Neuronal stem cell (in vitro differentiated cells): ENCODE data around the gene FGF22.

Experiments
- DNase-seq: peaks from one replicate; pipeline ENCODE4 v3.0.0-alpha.2; 2013; ENCODE audit warnings: low spot score
- H2AFZ ChIP-seq: one replicate; pipeline ENCODE4 v1.6.1; 2013; ENCODE audit warnings: mild to moderate bottlenecking, low read length, inconsistent platforms
- H2AK5ac ChIP-seq: 2 replicates; pipeline ENCODE4 v1.6.1; 2013; ENCODE audit warnings: low read depth, mild to moderate bottlenecking, inconsistent platforms, low read length, moderate library complexity, mixed read lengths
- H2BK120ac ChIP-seq: 2 replicates; pipeline ENCODE4 v1.6.1; 2013; ENCODE audit warnings: low read depth, mild to moderate bottlenecking, inconsistent platforms, low read length, moderate library complexity, mixed read lengths
- H2BK12ac ChIP-seq: one replicate; pipeline ENCODE4 v1.6.1; 2013; ENCODE audit warnings: low read length, inconsistent platforms
- H2BK15ac ChIP-seq: 2 replicates; pipeline ENCODE4 v1.6.1; 2013; ENCODE audit warnings: mild to moderate bottlenecking, low read length, inconsistent platforms, mixed read lengths
- H2BK5ac ChIP-seq: one replicate; pipeline ENCODE4 v1.6.1; 2013; ENCODE audit warnings: inconsistent platforms, mild to moderate bottlenecking, low read length, moderate library complexity
- H3K14ac ChIP-seq: one replicate; pipeline ENCODE4 v1.6.1; 2013; ENCODE audit warnings: low read length, inconsistent platforms
- H3K18ac ChIP-seq: 2 replicates; pipeline ENCODE4 v1.6.1; 2013; ENCODE audit warnings: low read length, inconsistent platforms
- H3K23ac ChIP-seq: 2 replicates; pipeline ENCODE4 v1.6.1; 2013; ENCODE audit warnings: low read depth, mild to moderate bottlenecking, mixed read lengths, low read length, inconsistent platforms; ENCODE audit not compliant: poor library complexity
- H3K27ac ChIP-seq: replicated peaks from 3 replicates; pipeline ENCODE4 v1.5.1; 2013; ENCODE audit warnings: low read length, inconsistent platforms
- H3K27me3 ChIP-seq, 3 experiments: 2 replicates each; pipeline ENCODE4 v1.6.1; 2013; ENCODE audit warnings: low read length in 3 of 3, mild to moderate bottlenecking in 2 of 3, inconsistent platforms in 1 of 3, low read depth in 1 of 3, mixed read lengths in 1 of 3, moderate library complexity in 1 of 3; ENCODE audit not compliant: control insufficient read depth in 3 of 3, insufficient read depth in 3 of 3
- H3K36me3 ChIP-seq, 2 donors: replicated peaks in 1 of 2; 2 replicates each; pipeline ENCODE4 v1.6.1; 2013; ENCODE audit warnings: low read length in 2 of 2; ENCODE audit not compliant: control insufficient read depth in 2 of 2, insufficient read depth in 2 of 2
- H3K4ac ChIP-seq: 2 replicates; pipeline ENCODE4 v1.6.1; 2013; ENCODE audit warnings: inconsistent platforms, mild to moderate bottlenecking, low read length, moderate library complexity
- H3K4me1 ChIP-seq, 2 donors: 1 replicate in 1 of 2; 2 replicates in 1 of 2; pipeline ENCODE4 v1.6.1; 2013; ENCODE audit warnings: low read length in 2 of 2, low read depth in 1 of 2; ENCODE audit not compliant: control insufficient read depth in 2 of 2, insufficient read depth in 1 of 2
- H3K4me2 ChIP-seq: one replicate; pipeline ENCODE4 v1.6.1; 2013; ENCODE audit warnings: mild to moderate bottlenecking, low read length, inconsistent platforms; ENCODE audit not compliant: insufficient read depth, poor library complexity, severe bottlenecking
- H3K4me3 ChIP-seq, 2 donors: 2 replicates each; pipeline ENCODE4 v1.5.1; 2013; ENCODE audit warnings: low read length in 2 of 2, mild to moderate bottlenecking in 2 of 2, inconsistent platforms in 1 of 2, moderate library complexity in 1 of 2
- H3K79me1 ChIP-seq: one replicate; pipeline ENCODE4 v1.6.1; 2013; ENCODE audit warnings: low read depth, mild to moderate bottlenecking, inconsistent platforms, low read length, moderate library complexity
- H3K9ac ChIP-seq: one replicate; pipeline ENCODE4 v1.6.1; 2013; ENCODE audit warnings: mild to moderate bottlenecking, low read depth, low read length, inconsistent platforms; ENCODE audit not compliant: poor library complexity
- H3K9me3 ChIP-seq, 2 donors: replicated peaks in 1 of 2; 2 replicates each; pipeline versions ENCODE3 to v1.6.1; 2013; ENCODE audit warnings: low read length in 2 of 2, mild to moderate bottlenecking in 2 of 2, inconsistent platforms in 1 of 2, low read depth in 1 of 2, mixed read lengths in 1 of 2, moderate library complexity in 1 of 2; ENCODE audit not compliant: control insufficient read depth in 2 of 2, insufficient read depth in 1 of 2
- H4K8ac ChIP-seq: one replicate; pipeline ENCODE4 v1.6.1; 2013; ENCODE audit warnings: low read depth, mild to moderate bottlenecking, inconsistent platforms, low read length, moderate library complexity
- H4K91ac ChIP-seq: one replicate; pipeline ENCODE4 v1.6.1; 2013; ENCODE audit warnings: low read length, low read depth, mild to moderate bottlenecking, inconsistent platforms; ENCODE audit not compliant: poor library complexity
- WGBS, 2 donors: extraction: QIAGEN DNeasy Blood & Tissue Kit; methylation state at CpG; one replicate each; pipeline ENCODE4 v1.1.7; 2013; ENCODE audit warnings: missing lambda C conversion rate in 2 of 2, mixed read lengths in 1 of 2; ENCODE audit not compliant: insufficient read length in 2 of 2, insufficient replicate concordance in 1 of 2; ENCODE audit errors: extremely low coverage in 2 of 2; 5-methylcytosine and 5-hydroxymethylcytosine counted together

The FGF22 gene

DNA sequence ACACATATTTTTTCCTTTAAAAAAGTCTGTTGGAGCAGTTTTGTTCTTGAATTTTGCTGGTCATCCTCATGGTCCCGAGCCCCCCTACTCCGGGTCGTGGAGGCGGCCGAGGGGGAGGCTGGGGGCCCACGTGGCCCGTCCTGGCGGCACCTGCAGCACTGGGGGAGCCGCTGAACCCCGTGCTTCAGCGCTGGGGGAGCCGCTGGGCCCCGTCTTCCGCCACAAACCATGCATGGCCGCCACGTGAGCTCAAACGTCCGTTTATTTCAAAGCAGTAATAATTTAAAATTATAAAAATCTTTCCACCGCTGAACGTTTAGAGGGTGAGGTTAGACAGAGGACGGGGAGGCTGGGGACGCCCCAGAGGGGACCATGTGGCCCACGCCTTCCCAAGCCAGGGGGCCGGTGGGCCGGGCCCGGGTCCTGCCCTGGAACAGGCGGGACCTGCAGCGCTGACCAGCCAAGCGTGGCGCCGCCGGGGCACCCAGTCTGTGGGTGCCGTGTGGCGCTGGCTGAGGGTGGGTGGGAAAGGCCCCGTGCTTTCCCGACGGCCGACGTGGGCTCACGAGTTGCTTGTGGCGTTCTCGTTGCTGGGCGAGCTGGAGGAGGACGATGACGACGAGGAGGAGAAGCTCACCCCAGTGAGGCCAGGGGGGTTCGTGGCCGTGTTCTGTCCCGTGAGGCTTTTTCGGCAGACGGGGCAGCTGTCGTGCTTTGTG, 8.0 kb downstream of the FGF22 start:
- no peak overlapping the region for H3K4me2 ChIP-seq
- H2BK5ac ChIP-seq: no peak overlapping the region
- H3K4me3 ChIP-seq: no peak overlapping the region
- H3K23ac ChIP-seq: no peak overlapping the region
- H2AK5ac ChIP-seq: no peak overlapping the region
- no peaks in the 10 kb centered on the region for H3K27me3 ChIP-seq
- H4K8ac ChIP-seq: no peak overlapping the region
- no peak overlapping the region for H3K4ac ChIP-seq
- H3K9ac ChIP-seq: peak overlapping the region; percentile 44
- no peak overlapping the region for H2BK12ac ChIP-seq
- no peak overlapping the region for H3K27ac ChIP-seq
- no peaks in the 10 kb centered on the region for H3K4me1 ChIP-seq
- DNase-seq: no peak
- H3K9me3 ChIP-seq: no peaks in the 10 kb centered on the region
- no peak overlapping the region for H2AFZ ChIP-seq
- WGBS, 2 donors: no CpG with 5 or more reads among the region's 52 CpGs
- H3K14ac ChIP-seq: no peak overlapping the region
- H3K36me3 ChIP-seq: peaks cover 16 to 63% of the 10 kb centered on the region in 2 donors
- H2BK15ac ChIP-seq: no peak overlapping the region
- H3K18ac ChIP-seq: no peak overlapping the region
- H4K91ac ChIP-seq: no peak overlapping the region
- peaks cover 16% of the 10 kb centered on the region for H3K79me1 ChIP-seq
- no peak overlapping the region for H2BK120ac ChIP-seq

DNA sequence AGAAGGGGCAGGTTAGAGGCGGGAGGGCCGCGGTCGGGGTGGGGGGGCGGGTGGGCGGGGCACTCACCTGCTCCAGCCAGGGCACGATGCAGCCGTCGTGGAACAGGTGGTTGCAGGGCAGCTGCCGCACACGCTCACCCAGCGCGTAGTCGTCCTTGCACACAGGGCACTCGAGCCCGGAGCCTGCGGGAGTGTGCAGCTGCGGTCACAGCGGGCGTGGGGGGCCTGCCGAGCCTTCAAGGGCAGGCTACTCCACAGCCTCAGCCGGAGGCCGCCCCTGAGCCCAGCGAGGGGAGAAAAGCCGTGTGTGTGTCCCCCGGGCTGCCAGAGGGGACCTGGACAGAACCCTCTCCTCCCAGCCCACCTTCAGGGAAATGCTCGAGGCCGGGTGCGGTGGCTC, 8.6 kb downstream of the FGF22 start:
- H3K14ac ChIP-seq: no peak overlapping the region
- H4K91ac ChIP-seq: no peak overlapping the region
- no peak overlapping the region for H3K4me2 ChIP-seq
- no peak overlapping the region for H3K9ac ChIP-seq
- no peak overlapping the region for H2AK5ac ChIP-seq
- DNase-seq: no peak
- no CpG with 5 or more reads among the region's 29 CpGs for WGBS, 2 donors
- H2BK5ac ChIP-seq: no peak overlapping the region
- H3K27me3 ChIP-seq: no peaks in the 10 kb centered on the region
- H3K4me3 ChIP-seq: no peak overlapping the region
- H2BK12ac ChIP-seq: no peak overlapping the region
- H2AFZ ChIP-seq: no peak overlapping the region
- no peak overlapping the region for H2BK120ac ChIP-seq
- H3K4me1 ChIP-seq: no peaks in the 10 kb centered on the region
- H3K36me3 ChIP-seq: peaks cover 16 to 69% of the 10 kb centered on the region in 2 donors
- no peak overlapping the region for H3K23ac ChIP-seq
- H3K9me3 ChIP-seq: no peaks in the 10 kb centered on the region
- H3K79me1 ChIP-seq: peaks cover 22% of the 10 kb centered on the region
- H4K8ac ChIP-seq: no peak overlapping the region
- H3K27ac ChIP-seq: no peak overlapping the region
- no peak overlapping the region for H3K4ac ChIP-seq
- H3K18ac ChIP-seq: no peak overlapping the region
- no peak overlapping the region for H2BK15ac ChIP-seq

DNA sequence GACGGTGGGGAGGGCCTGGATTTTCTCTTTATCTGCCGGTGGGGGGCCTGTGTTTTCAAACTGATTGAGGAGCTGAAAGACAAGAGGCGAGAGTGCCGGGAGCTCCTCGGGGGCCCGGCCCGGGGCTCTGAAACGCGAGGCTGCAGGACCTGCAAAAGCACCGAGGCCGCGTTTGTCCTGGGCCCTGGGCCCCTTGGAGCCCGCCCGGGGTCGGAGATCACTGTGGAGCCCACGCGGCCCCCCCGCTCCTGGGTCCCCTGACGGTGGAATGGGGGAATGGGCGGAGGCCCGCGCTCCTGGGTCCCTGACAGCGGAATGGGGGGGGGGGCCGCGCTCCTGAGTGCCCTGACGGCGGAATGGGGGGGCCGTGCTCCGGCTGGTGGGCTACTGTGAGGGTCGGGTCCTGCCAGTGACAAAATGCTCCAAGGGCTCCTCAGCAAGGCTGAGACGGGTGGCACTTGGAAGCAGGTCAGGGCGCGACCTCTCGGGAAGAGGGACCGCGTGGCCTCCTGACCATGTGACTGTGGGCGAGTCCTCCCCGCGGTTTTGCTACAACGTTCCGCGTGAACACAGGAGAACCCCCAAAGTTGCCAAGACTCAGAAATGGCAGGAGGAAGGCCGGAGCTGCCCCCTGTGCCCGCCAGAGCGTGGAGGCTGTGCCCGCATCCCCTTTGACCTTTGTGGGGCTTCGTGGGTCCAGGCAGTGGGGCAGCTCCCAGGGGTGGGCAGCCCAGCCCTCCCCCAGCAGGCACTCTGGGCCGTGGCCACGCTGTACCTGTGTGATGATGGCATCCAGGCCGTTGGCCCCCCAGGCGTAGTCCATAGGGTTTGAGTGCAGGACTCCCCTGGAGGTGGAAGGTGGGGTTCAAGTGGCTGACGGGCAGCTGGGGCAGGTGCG, 9.5 kb downstream of the FGF22 start:
- Histone ChIP-seq H2BK12ac (no peak overlapping the region), H4K91ac (no peak overlapping the region), H4K8ac (no peak overlapping the region), H3K79me1 (peaks cover 30% of the 10 kb centered on the region), H3K27me3 (no peaks in the 10 kb centered on the region), H2BK15ac (no peak overlapping the region), H3K18ac (no peak overlapping the region), H3K4ac (no peak overlapping the region), H3K23ac (no peak overlapping the region), H3K14ac (no peak overlapping the region), H3K4me1 (no peaks in the 10 kb centered on the region), H3K9ac (peak overlapping the region; percentile 30), H3K27ac (no peak overlapping the region), H2AK5ac (no peak overlapping the region), H3K4me3 (no peak overlapping the region), H2BK5ac (peak overlapping the region; percentile 53), H2BK120ac (no peak overlapping the region), H3K36me3 (peaks cover 16 to 74% of the 10 kb centered on the region in 2 donors), H2AFZ (no peak overlapping the region), H3K9me3 (no peaks in the 10 kb centered on the region), H3K4me2 (no peak overlapping the region)
- DNase-seq: no peak
- no CpG with 5 or more reads among the region's 53 CpGs for WGBS, 2 donors

DNA sequence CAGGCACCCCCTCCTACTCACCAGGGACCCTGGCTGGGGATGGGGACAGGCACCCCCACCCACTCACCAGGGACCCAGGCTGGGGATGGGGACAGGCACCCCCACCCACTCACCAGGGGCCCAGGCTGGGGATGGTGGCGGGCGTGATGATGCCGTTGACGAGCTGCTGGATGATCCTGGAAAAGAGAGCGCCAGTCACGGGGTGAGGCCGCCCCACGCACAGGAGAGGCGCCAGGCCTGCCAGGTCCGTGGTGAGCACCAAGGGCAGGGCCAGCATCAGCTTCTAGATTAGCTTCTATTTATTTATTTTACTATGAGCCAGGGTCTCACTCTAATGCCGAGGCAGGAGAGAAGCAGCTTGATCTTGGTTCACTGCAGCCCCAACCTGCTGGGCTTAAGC, 10.4 kb downstream of the FGF22 start:
- H3K36me3 ChIP-seq: peaks cover 16 to 77% of the 10 kb centered on the region in 2 donors

More for the DNA sequence above, 10.4 kb downstream of the FGF22 start:
- Histone ChIP-seq H3K23ac (no peak overlapping the region), H3K27me3 (no peaks in the 10 kb centered on the region), H3K9me3 (no peaks in the 10 kb centered on the region), H2AFZ (no peak overlapping the region), H3K4me3 (no peak overlapping the region), H3K4me1 (no peaks in the 10 kb centered on the region), H3K14ac (no peak overlapping the region), H3K4ac (no peak overlapping the region), H2BK15ac (no peak overlapping the region), H2BK120ac (no peak overlapping the region), H3K27ac (no peak overlapping the region), H3K4me2 (no peak overlapping the region), H2BK12ac (no peak overlapping the region), H4K8ac (no peak overlapping the region), H2AK5ac (no peak overlapping the region), H2BK5ac (no peak overlapping the region), H4K91ac (no peak overlapping the region), H3K79me1 (peaks cover 33% of the 10 kb centered on the region), H3K9ac (no peak overlapping the region), H3K18ac (no peak overlapping the region)
- no CpG with 5 or more reads among the region's 11 CpGs for WGBS, 2 donors
- no peak for DNase-seq
